ENCODE measurements around the gene LBH. TPM values are rescaled to one million over a fixed set of nuclear protein-coding genes. Genes with fewer than 3 reads are reported as not detected.
A peak's percentile ranks its signal among the peaks of the same experiment; 100 is the strongest.

LBH gene
- total RNA-seq, 5 donors from 2014 or later (not counting 1 experiment from before 2014, with no cell fraction given) = 209 to 386 (median 323) TPM

DNA sequence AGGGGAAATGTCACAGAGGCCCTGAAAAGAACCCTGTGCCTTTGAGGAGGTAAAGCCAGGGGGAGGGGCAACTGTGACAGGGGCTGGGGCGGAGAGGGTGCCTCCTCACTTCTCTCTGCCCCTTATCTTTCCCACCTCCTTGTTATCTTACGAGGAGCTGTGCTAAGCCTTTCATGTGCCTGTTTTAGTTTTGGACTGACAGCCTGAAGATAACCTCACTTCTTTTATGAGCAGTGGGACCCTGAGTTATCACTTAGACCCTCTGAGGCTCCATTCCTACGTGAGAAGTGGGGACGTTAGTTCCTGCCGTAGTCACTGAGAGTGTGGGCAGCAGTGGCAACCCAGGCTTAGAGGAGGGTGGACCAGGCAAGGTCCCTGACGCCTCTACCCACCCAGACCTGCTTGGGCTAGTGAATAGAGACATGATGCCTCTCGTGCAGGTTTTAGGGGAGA, 39.5 kb upstream of the LBH start:
- DNase-seq = no peak
- H3K4me3 ChIP-seq (ENCODE audit: control insufficient read depth in 1 of 2, extremely low read depth in 1 of 2, low read length in 1 of 2) = no peak overlapping the region
- H3K4me1 Mint-ChIP-seq = peaks cover 0 to 4% (median 2%) of the 10 kb centered on the region in 3 donors
- no peak overlapping the region for H3K27ac ChIP-seq (ENCODE audit: low read length)
- no peaks in the 10 kb centered on the region for H3K9me3 ChIP-seq
- peaks cover 0 to 1% (median 0%) of the 10 kb centered on the region in 3 donors for H3K9me3 Mint-ChIP-seq
- no peak overlapping the region for H3K27ac Mint-ChIP-seq
- CTCF ChIA-PET = interaction anchor here in 1 of 2 donors (0.9 kb wide), 1 partner anchor 27 kb away, joined by 3 read pairs; no protein-coding TSS in a partner anchor
- POLR2A ChIA-PET = interaction anchor here in 1 of 2 donors (0.7 kb wide), 1 partner anchor 81 kb away, joined by 4 read pairs; no protein-coding TSS in a partner anchor
- H3K27me3 Mint-ChIP-seq = peaks cover 0 to 3% of the 10 kb centered on the region in 2 donors
- no peaks in the 10 kb centered on the region for H3K36me3 Mint-ChIP-seq
- H3K4me3 Mint-ChIP-seq = no peak overlapping the region
- H3K27me3 ChIP-seq (replicated peaks in 1 of 2; ENCODE audit: control insufficient read depth in 2 of 2, extremely low read depth in 1 of 2, insufficient read depth in 2 of 2, low read length in 1 of 2) = peaks cover 0 to 5% of the 10 kb centered on the region in 2 experiments
- H3K4me1 ChIP-seq (ENCODE audit: control insufficient read depth in 1 of 2, extremely low read depth in 1 of 2, insufficient read depth in 2 of 2, low read length in 2 of 2) = no peaks in the 10 kb centered on the region
- no peaks in the 10 kb centered on the region for H3K36me3 ChIP-seq (ENCODE audit: control insufficient read depth in 2 of 2, extremely low read depth in 1 of 2, insufficient read depth in 1 of 2, low read length in 1 of 2)
- ATAC-seq (replicated peaks in 1 of 4) = no peak
- 93% methylated on average over 4 of the region's 7 CpGs for WGBS (ENCODE audit: insufficient coverage)

GRCh38 chr2:30192314-30192713, 39.0 kb upstream of the LBH start:
- Mint-ChIP-seq H3K27me3 (peaks cover 0 to 3% of the 10 kb centered on the region in 2 donors), H3K4me1 (peaks cover 0 to 4% (median 2%) of the 10 kb centered on the region in 3 donors)

GRCh38 chr2:30193104-30193681, 38.1 kb upstream of the LBH start:
- ATAC-seq (replicated peaks in 1 of 4) = no peak
- no peak overlapping the region for H3K27ac ChIP-seq (ENCODE audit: low read length)
- peaks cover 0 to 5% of the 10 kb centered on the region in 2 experiments for H3K27me3 ChIP-seq (replicated peaks in 1 of 2; ENCODE audit: control insufficient read depth in 2 of 2, extremely low read depth in 1 of 2, insufficient read depth in 2 of 2, low read length in 1 of 2)
- H3K27ac Mint-ChIP-seq = no peak overlapping the region
- WGBS (ENCODE audit: insufficient coverage) = 93% methylated on average over 7 of the region's 13 CpGs
- ChIA-PET CTCF (interaction anchor here (0.6 to 0.9 kb wide), 3 partner anchors 28 to 518 kb away, joined by 3 to 4 read pairs (median 3); no protein-coding TSS in a partner anchor), POLR2A (interaction anchor here in 1 of 2 donors (0.6 kb wide), 1 partner anchor 348 kb away, joined by 3 read pairs; no protein-coding TSS in a partner anchor)
- H3K4me1 Mint-ChIP-seq = peaks cover 0 to 1% (median under 1%) of the 10 kb centered on the region in 3 donors
- no peaks in the 10 kb centered on the region for H3K36me3 Mint-ChIP-seq
- H3K4me3 Mint-ChIP-seq = no peak overlapping the region
- H3K36me3 ChIP-seq (ENCODE audit: control insufficient read depth in 2 of 2, extremely low read depth in 1 of 2, insufficient read depth in 1 of 2, low read length in 1 of 2) = no peaks in the 10 kb centered on the region
- no peaks in the 10 kb centered on the region for H3K4me1 ChIP-seq (ENCODE audit: control insufficient read depth in 1 of 2, extremely low read depth in 1 of 2, insufficient read depth in 2 of 2, low read length in 2 of 2)
- no peak for DNase-seq
- peaks cover 0 to 1% (median 0%) of the 10 kb centered on the region in 3 donors for H3K9me3 Mint-ChIP-seq
- peaks cover 0 to 3% of the 10 kb centered on the region in 2 donors for H3K27me3 Mint-ChIP-seq
- no peaks in the 10 kb centered on the region for H3K9me3 ChIP-seq
- H3K4me3 ChIP-seq (ENCODE audit: control insufficient read depth in 1 of 2, extremely low read depth in 1 of 2, low read length in 1 of 2) = no peak overlapping the region

More at GRCh38 chr2:30192314-30192713, 39.0 kb upstream of the LBH start:
- no peak overlapping the region for H3K27ac Mint-ChIP-seq
- no CpG with 5 or more reads among the region's 4 CpGs for WGBS (ENCODE audit: insufficient coverage)
- ChIA-PET POLR2A (interaction anchor here in 1 of 2 donors (0.7 kb wide), 1 partner anchor 82 kb away, joined by 4 read pairs; no protein-coding TSS in a partner anchor), CTCF (interaction anchor here in 1 of 2 donors (0.6 to 0.9 kb wide), 2 partner anchors 27 to 93 kb away, joined by 3 read pairs; no protein-coding TSS in a partner anchor)
- no peak overlapping the region for H3K4me3 Mint-ChIP-seq
- Histone ChIP-seq H3K36me3 (ENCODE audit: control insufficient read depth in 2 of 2, extremely low read depth in 1 of 2, insufficient read depth in 1 of 2, low read length in 1 of 2) (no peaks in the 10 kb centered on the region), H3K27me3 (replicated peaks in 1 of 2; ENCODE audit: control insufficient read depth in 2 of 2, extremely low read depth in 1 of 2, insufficient read depth in 2 of 2, low read length in 1 of 2) (peaks cover 0 to 5% of the 10 kb centered on the region in 2 experiments), H3K4me1 (ENCODE audit: control insufficient read depth in 1 of 2, extremely low read depth in 1 of 2, insufficient read depth in 2 of 2, low read length in 2 of 2) (no peaks in the 10 kb centered on the region), H3K9me3 (no peaks in the 10 kb centered on the region), H3K4me3 (ENCODE audit: control insufficient read depth in 1 of 2, extremely low read depth in 1 of 2, low read length in 1 of 2) (no peak overlapping the region), H3K27ac (ENCODE audit: low read length) (no peak overlapping the region)
- DNase-seq (no peak), ATAC-seq (replicated peaks in 1 of 4) (no peak)
- H3K9me3 Mint-ChIP-seq = peaks cover 0 to 1% (median 0%) of the 10 kb centered on the region in 3 donors
- no peaks in the 10 kb centered on the region for H3K36me3 Mint-ChIP-seq

DNA sequence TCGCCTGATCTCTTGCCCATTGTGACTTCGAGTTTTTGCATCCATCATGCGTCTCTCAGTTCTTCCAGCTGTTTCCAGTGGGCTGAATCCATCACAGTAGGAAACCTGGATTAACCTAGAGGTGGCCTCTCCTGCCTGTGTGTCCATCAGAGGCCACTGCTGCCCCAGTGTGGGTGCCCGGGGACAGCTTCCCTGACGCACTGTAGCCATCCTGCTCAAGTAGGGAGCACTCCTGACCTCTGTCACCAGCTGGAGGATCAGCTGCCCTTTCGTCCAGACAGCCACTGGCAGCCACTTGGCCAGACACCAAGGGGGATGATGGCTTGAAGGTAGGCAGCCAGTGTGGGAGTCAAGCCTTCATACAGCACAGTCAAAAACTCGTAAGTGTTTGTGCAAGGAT, 36.9 kb upstream of the LBH start:
- Mint-ChIP-seq H3K4me3 (no peak overlapping the region), H3K27me3 (peaks cover 0 to 3% of the 10 kb centered on the region in 2 donors), H3K9me3 (peaks cover 0 to 1% (median 0%) of the 10 kb centered on the region in 3 donors), H3K4me1 (no peaks in the 10 kb centered on the region), H3K27ac (no peak overlapping the region), H3K36me3 (no peaks in the 10 kb centered on the region)
- DNase-seq (no peak), ATAC-seq (replicated peaks in 1 of 4) (no peak)
- Histone ChIP-seq H3K27me3 (replicated peaks in 1 of 2; ENCODE audit: control insufficient read depth in 2 of 2, extremely low read depth in 1 of 2, insufficient read depth in 2 of 2, low read length in 1 of 2) (peaks cover 0 to 5% of the 10 kb centered on the region in 2 experiments), H3K4me1 (ENCODE audit: control insufficient read depth in 1 of 2, extremely low read depth in 1 of 2, insufficient read depth in 2 of 2, low read length in 2 of 2) (no peaks in the 10 kb centered on the region), H3K27ac (ENCODE audit: low read length) (no peak overlapping the region), H3K36me3 (ENCODE audit: control insufficient read depth in 2 of 2, extremely low read depth in 1 of 2, insufficient read depth in 1 of 2, low read length in 1 of 2) (no peaks in the 10 kb centered on the region), H3K4me3 (ENCODE audit: control insufficient read depth in 1 of 2, extremely low read depth in 1 of 2, low read length in 1 of 2) (no peak overlapping the region), H3K9me3 (no peaks in the 10 kb centered on the region)
- ChIA-PET POLR2A (no interaction called here), CTCF (interaction anchor here in 1 of 2 donors (0.6 kb wide), 1 partner anchor 518 kb away, joined by 5 read pairs; no protein-coding TSS in a partner anchor)
- 74% methylated on average over 6 of the region's 7 CpGs for WGBS (ENCODE audit: insufficient coverage)

- Mint-ChIP-seq H3K4me1 (no peaks in the 10 kb centered on the region), H3K4me3 (no peak overlapping the region), H3K27me3 (peaks cover 0 to 3% of the 10 kb centered on the region in 2 donors), H3K9me3 (no peaks in the 10 kb centered on the region), H3K36me3 (no peaks in the 10 kb centered on the region), H3K27ac (peak overlapping the region in 1 of 2 donors; percentile 20)
- CTCF ChIA-PET = interaction anchor here in 1 of 2 donors (0.6 kb wide), 1 partner anchor 406 kb away, joined by 3 read pairs; no protein-coding TSS in a partner anchor
- DNase-seq = no peak
- no peaks in the 10 kb centered on the region for H3K9me3 ChIP-seq
- H3K27ac ChIP-seq (ENCODE audit: low read length) = no peak overlapping the region
- WGBS (ENCODE audit: insufficient coverage) = 46% methylated on average over 4 of the region's 4 CpGs
- H3K4me1 ChIP-seq (ENCODE audit: control insufficient read depth in 1 of 2, extremely low read depth in 1 of 2, insufficient read depth in 2 of 2, low read length in 2 of 2) = no peaks in the 10 kb centered on the region
- H3K27me3 ChIP-seq (replicated peaks in 1 of 2; ENCODE audit: control insufficient read depth in 2 of 2, extremely low read depth in 1 of 2, insufficient read depth in 2 of 2, low read length in 1 of 2) = peaks cover 0 to 5% of the 10 kb centered on the region in 2 experiments
- POLR2A ChIA-PET = no interaction called here
- no peaks in the 10 kb centered on the region for H3K36me3 ChIP-seq (ENCODE audit: control insufficient read depth in 2 of 2, extremely low read depth in 1 of 2, insufficient read depth in 1 of 2, low read length in 1 of 2)
- ATAC-seq (replicated peaks in 1 of 4) = no peak
- H3K4me3 ChIP-seq (ENCODE audit: control insufficient read depth in 1 of 2, extremely low read depth in 1 of 2, low read length in 1 of 2) = no peak overlapping the region
Observed at GRCh38 chr2:30195016-30195415, 36.3 kb upstream of the LBH start.

- no peak for ATAC-seq (replicated peaks in 1 of 4)
- ChIA-PET POLR2A (interaction anchor here in 1 of 2 donors (0.6 kb wide), 1 partner anchor 130 kb away, joined by 4 read pairs; no protein-coding TSS in a partner anchor), CTCF (interaction anchor here in 1 of 2 donors (0.7 to 1.0 kb wide), 2 partner anchors 11 to 47 kb away, joined by 3 read pairs; no protein-coding TSS in a partner anchor)
- no peaks in the 10 kb centered on the region for H3K36me3 ChIP-seq (ENCODE audit: control insufficient read depth in 2 of 2, extremely low read depth in 1 of 2, insufficient read depth in 1 of 2, low read length in 1 of 2)
- no peaks in the 10 kb centered on the region for H3K9me3 ChIP-seq
- Mint-ChIP-seq H3K9me3 (no peaks in the 10 kb centered on the region), H3K27me3 (peaks cover 0 to 3% of the 10 kb centered on the region in 2 donors), H3K4me1 (no peaks in the 10 kb centered on the region), H3K36me3 (no peaks in the 10 kb centered on the region), H3K4me3 (no peak overlapping the region), H3K27ac (no peak overlapping the region)
- no peak for DNase-seq
- peaks cover 0 to 5% of the 10 kb centered on the region in 2 experiments for H3K27me3 ChIP-seq (replicated peaks in 1 of 2; ENCODE audit: control insufficient read depth in 2 of 2, extremely low read depth in 1 of 2, insufficient read depth in 2 of 2, low read length in 1 of 2)
- 74% methylated on average over 5 of the region's 6 CpGs for WGBS (ENCODE audit: insufficient coverage)
- no peaks in the 10 kb centered on the region for H3K4me1 ChIP-seq (ENCODE audit: control insufficient read depth in 1 of 2, extremely low read depth in 1 of 2, insufficient read depth in 2 of 2, low read length in 2 of 2)
- H3K27ac ChIP-seq (ENCODE audit: low read length) = no peak overlapping the region
- no peak overlapping the region for H3K4me3 ChIP-seq (ENCODE audit: control insufficient read depth in 1 of 2, extremely low read depth in 1 of 2, low read length in 1 of 2)
Observed at GRCh38 chr2:30197570-30198192, 33.7 kb upstream of the LBH start.
